ENCODE measurements around the gene INPP5J.

- no peak for TF ChIP-seq SUZ12 (IDR thresholded peaks at IDR 0.05; ENCODE audit: extremely low read depth, insufficient read depth, insufficient read length)
- TF ChIP-seq ZNF274 (IDR thresholded peaks at IDR 0.05; ENCODE audit: low read depth, low read length), result no peak
Measured at GRCh38 chr22:31100762-31101525, 21.8 kb upstream of the INPP5J start.

Data from NT2/D1 (cell line).